ENCODE measurements around the gene LEAP2.

LEAP2 gene

DNA sequence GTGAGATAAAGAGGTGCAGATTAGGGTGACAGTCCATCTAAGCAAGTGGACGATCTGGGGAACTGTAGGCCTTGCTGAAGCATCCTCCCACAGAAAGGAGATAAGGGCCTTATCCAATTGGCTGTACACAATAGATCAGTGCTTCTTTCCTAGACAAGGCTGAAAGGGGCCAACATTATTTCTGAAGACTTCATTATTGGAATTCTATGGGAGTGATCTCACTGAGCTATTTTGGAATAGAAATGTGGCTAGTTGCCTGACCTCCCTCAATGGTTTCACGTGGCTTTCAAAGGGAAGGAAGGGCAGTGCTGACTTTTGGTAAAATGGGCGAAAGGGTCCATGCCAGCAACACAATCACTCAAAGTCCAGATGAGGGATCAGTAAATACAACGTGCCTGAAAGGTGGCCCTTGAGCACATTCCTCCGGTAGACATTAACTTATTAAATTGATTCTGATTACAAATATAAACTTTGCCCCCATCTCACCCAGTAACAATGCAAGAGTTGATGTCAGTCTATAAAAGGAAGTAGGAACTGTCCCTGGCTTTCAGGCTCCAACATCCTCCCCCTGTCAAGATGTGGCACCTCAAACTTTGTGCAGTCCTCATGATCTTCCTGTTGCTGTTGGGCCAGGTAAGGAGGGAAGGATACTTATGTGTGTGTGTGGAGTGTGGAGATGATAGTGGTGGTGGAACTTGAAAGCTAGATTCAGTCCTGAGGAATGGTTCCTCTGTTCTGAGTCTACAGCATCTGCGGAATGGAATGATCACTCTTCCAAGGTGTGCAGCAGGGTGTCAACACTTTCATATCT lies at the start of gene LEAP2:
Gene LEAP2, plus strand, starts transcription at position 550 of the 811 bp plus-strand sequence. Its CDS starts 27 bp downstream, at position 577.
- no peak for DNase-seq (ENCODE audit: low read depth in 2 of 2)

GRCh38 chr5:132824426-132824825 lies 49.0 kb upstream of the LEAP2 start:
- DNase-seq (ENCODE audit: low read depth in 2 of 2): no peak

DNA sequence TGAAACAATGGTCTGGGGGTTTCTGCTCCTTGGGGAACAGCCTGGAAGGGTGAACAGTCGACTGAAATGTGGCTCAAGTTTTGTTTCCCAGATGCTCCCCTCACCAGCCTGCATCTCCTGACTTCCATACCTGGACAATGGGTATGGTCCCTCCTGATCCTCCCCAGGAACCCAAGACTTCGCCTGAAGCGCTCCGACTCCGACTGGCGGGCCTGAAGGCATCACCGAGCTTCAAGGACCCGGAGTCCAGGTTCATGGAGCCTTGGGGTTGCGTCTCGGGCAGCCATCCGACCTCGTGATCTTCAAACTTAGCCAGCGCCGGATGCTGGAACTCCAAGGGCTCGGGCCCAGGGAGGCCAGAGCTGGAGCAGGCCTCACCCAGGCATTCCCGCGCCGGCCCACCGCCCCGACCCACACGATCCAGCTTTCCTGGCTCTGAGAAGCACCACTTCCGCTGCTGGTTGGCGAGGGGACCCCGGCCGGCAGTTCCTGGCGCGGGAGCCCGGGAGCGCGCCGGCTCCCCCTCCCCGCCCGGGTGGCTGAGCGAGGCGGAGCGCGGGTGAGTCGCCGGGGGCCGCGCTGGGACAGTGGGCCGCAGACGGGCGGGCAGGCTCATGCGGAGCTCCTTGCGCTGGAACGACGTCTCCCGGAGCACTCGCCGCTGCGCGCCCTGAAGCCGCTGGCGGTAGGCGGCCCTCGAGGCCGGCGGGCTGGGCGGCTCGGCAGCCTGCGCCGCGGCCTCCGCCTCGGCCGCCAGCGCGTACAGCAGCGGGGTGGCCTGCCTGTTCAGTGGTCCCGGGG lies 48.2 kb upstream of the LEAP2 start:
- DNase-seq (ENCODE audit: low read depth in 2 of 2): no peak

- DNase-seq (ENCODE audit: low read depth in 2 of 2): no peak
Observed at GRCh38 chr5:132825834-132826391, 47.6 kb upstream of the LEAP2 start.

DNA sequence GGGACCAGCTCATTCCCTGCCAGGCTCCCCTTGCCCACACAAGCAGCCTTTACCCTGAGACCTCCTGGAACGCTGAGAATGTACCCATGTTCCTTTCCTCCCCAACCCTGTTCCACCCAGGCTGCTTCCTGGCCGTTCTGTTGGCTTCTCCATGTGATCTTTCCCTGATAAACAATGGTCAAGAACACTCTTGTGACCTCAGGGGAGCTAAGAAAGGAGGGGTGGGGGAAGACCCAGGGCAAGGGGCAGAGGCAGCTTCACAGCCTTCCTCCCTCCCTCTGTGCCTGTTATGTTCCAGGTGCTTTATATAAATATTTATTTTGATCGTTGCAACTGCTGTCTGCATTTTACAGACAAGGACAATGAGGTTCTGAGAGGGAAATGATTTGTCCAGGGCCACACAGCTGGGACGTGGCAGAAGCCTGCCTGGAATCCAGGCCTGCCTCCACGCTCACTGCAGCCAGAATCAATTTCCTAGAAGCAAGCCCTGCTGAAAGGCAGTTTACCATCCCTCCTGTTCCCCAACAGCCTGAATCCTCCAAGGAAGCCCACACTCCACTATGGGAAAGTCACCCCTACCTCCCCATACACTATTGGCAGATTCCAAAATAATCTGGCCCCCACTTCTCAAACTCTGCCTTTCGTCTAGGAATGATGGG lies 46.9 kb upstream of the LEAP2 start:
- no peak for DNase-seq (ENCODE audit: low read depth in 2 of 2)

DNA sequence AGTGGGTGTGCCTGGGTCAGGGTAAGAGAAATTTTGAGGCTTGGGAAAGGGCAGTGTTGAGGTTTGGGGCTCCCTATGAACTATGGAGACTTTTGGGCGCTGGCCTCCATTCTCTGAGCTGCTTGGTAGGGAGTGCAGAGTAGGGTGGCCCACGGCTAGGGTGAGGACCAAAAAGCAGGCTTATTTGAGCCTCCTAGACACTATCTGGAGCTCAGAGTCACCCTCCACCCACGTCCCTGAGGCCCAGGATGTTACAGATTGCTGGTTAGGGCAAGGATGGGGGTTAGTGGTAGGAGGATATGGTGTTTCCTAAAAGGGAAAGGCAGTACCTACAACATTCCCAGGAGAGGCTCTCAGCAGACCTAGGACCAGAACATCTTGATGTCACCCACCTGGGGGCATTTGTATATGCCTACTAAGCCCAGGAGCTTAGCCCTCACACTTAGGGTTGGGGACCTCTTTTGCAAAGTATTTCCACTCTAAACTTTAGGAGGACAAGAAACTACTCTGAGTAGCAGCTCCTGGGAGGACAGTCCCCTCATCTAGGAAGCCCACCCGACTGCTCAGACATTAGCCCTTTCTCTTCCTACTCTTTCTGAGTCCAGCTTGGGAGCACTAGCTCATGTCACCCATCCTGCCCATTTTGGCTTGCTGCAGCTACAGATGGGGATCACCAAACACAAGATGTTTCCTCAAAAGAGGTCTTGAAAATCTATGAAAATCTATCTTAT lies 45.4 kb upstream of the LEAP2 start:
- no peak for DNase-seq (ENCODE audit: low read depth in 2 of 2)

DNA sequence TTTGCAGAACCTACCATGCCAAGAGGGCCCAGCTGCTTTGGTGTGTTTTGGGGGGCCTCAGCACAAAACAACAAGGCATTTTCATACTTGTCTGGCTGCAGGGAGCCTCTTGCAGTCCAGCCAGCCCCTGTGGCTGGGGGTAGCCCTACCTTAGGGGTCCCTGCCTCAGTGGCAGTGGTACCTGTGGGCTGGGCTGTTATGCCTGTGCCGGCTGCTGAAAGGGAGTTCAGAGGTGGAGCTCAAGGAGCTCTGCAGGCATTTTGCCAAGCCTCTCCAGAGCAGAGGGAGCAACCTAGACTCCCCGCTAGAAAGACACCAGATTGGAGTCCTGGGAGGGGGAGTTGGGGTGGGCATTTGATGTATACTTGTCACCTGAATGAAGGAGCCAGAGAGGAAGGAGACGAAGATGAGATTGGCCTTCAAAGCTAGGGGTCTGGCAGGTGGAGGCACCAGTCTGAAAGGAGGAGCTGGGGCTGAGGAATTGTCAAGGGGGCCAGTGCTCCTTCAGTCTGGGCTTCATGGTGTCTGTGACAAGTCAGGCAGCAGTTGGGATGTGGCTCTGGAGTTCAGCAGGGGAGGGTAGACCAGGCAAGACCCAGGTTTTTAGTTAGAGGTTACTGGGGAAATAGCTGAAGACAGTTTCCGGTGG lies 44.5 kb upstream of the LEAP2 start:
- DNase-seq (ENCODE audit: low read depth in 2 of 2): no peak

DNA sequence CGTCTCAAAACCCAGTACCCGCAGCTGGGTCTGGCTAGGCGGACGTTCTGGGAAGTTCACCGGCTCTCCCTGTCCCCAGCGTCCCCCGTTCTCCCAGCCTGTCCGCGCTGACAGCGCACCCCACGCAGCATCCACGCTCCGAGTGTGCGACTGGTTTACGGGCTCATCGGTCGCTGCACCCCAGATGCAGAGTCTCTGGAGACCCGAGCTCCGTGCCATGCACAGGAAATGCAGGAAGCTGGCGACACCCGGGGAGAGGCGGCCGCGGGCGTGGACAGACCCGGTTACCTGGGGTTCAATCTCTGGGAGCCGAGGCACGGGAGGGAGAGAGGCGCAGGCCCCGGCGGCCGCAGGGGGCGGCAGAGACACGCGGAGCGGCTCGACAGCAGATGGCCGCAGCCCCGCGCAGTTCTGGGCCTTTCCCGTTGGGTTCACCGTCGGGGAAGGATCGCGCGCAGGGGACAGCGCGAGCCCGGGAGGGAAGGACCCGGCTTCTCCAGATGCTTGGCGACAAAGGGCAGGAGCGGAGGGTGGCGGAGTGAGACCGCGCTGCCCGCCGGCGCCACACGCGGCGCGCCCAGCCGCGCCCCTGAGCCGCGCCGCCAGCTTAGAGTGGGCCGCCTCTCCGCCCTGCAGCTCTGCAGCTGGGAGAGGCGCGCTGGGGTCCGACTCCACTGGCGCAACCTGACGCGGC lies 43.6 kb upstream of the LEAP2 start:
- peak; percentile 30 to 57 for DNase-seq (ENCODE audit: low read depth in 2 of 2)

- no peak for DNase-seq (ENCODE audit: low read depth in 2 of 2)
Observed at GRCh38 chr5:132830436-132831094, 42.9 kb upstream of the LEAP2 start, which contains the start of gene SHROOM1. Gene SHROOM1, minus strand, starts transcription at chr5:132830647. Its CDS starts 4,507 bp downstream, at chr5:132826140.

DNA sequence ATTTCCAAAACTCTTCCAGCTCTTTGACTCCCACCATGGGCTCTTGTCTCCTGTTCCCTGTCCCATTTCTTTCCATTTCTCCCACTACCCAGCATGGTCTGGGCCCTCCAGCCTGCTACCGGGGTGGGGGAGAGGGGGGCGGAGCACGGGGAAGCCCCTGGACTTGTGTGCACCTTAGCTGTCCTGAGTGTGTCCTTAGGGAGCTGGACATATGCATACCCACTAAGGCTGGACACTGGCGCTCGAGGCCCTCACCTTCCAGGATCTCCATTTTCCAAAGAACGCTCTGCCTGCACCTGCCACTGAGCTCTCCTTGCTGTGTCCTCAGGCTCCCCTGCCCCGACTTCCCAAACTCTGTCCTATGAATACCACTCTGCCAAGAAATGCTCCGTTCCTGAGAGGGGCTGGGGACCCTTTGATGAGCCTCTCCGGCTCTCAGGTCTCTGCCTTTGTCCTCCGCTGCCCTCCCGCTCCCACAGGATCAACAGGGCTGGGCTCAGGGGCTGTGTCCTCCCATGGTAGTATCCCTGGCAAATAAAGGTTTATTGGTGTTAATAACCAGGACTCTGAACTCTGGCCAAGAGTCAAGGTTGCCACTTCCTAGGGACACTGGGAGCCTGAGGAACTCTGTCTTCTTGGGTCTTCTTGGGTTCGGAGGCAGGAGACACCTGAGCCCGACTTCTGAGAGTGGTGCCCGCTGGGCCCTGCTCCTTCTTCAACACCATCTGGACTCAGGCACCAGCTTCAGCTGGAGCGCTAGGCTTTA lies 42.2 kb upstream of the LEAP2 start:
- no peak for DNase-seq (ENCODE audit: low read depth in 2 of 2)

DNA sequence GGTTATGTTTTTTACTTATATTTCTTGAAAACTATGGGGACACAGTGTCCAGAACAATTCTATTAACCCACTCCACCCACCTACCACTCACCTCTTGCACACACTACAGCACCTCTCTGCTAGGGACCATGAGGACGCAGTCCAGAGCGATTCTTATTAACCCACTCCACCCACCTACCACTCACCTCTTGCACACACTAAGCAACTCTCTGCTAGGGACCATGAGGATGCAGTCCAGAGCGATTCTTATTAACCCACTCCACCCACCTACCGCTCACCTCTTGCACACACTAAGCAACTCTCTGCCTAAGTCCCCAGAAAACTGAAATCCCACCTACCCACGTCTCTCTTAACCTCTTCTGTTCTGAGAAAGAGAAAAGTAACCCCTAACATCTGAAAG lies 40.9 kb upstream of the LEAP2 start:
- no peak for DNase-seq (ENCODE audit: low read depth in 2 of 2)

DNA sequence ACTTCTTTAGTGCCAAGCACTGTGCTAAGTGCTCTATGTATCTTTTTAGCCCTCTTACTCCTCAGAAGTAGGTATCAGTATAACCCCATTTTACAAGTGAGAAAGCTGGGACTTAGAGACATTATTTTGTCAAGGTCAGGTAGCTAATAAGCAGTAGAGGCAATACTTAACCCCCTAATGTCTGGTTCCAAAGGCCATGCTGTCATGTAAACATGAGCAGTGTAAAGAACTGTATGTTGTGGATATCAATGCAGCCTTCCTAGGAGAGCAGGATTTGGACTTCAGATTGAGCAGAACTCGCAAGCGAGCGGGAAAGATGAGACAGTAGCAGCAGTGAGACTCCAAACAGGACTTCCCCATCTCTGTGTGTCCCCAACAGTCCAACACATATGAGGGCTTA lies 39.4 kb upstream of the LEAP2 start:
- no peak for DNase-seq (ENCODE audit: low read depth in 2 of 2)

DNA sequence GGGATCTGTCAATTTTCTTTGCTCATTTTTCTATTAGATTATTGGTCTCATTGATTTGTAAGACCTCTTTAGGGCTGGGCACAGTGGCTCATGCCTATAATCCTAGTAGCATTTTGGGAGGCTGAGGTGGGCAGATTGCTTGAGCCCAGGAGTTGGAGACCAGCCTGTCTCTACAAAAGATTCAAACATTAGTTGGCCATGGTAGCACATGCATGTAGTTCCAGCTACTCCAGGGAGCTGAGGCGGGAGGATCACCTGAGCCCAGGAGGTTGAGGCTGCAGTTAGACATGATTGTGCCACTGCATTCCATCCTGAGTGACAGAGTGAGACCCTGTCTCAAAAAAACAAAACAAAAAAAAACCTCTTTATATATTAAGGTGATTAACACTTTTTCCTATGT lies 36.6 kb upstream of the LEAP2 start:
- no peak for DNase-seq (ENCODE audit: low read depth in 2 of 2)

GRCh38 chr5:132837868-132838267 lies 35.6 kb upstream of the LEAP2 start:
- no peak for DNase-seq (ENCODE audit: low read depth in 2 of 2)

GRCh38 chr5:132838516-132839282 lies 34.8 kb upstream of the LEAP2 start:
- no peak for DNase-seq (ENCODE audit: low read depth in 2 of 2)

- DNase-seq (ENCODE audit: low read depth in 2 of 2): no peak
Observed at GRCh38 chr5:132839426-132840301, 33.8 kb upstream of the LEAP2 start.

GRCh38 chr5:132840313-132840712 lies 33.2 kb upstream of the LEAP2 start:
- DNase-seq (ENCODE audit: low read depth in 2 of 2): no peak
